EL (cell line): ENCODE measurements around the gene FADS2.

Experiments
- DNase-seq: peaks from one replicate; pipeline ENCODE4 v3.0.0-alpha.2; 2016

FADS2 gene

DNA sequence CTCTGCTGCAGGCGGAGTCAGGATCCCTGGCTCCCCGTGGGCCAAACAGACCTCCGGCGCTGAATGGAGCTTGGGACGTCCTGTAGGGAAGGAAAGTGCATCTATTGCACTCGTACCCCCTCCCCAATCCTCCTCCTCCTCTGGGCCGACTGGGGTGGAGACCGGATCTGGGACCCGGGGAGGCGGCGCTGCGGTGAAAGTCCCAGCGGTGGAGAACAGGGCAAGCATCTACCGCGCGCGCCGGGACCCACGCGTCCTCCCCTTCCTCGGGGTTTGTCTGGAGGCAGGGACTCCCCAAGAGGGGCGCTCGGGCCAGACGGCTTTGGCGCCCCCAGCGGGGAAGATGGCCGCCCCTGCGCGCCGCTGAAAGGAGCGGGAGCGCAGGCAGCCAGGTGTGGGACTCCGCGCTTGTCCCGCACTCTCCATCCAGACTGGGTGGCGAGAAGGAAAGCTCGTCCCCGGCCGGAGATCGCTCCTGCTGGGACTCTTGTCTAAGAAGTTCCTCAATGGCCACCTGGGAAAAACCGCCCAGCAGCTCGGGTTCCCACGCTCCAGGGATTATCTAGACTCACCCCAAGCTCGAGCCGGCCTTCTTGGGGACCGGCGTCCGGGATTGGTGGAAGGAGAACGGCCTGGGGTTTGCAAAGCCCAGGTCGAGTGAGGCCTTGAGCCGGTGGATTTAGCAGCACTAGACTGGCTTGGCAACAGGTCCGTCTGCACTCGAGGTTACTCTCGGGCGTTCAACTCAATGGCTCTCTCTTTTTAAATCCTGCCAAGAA, 718 bp downstream of the FADS2 start:
- peak; percentile 40 for DNase-seq

DNA sequence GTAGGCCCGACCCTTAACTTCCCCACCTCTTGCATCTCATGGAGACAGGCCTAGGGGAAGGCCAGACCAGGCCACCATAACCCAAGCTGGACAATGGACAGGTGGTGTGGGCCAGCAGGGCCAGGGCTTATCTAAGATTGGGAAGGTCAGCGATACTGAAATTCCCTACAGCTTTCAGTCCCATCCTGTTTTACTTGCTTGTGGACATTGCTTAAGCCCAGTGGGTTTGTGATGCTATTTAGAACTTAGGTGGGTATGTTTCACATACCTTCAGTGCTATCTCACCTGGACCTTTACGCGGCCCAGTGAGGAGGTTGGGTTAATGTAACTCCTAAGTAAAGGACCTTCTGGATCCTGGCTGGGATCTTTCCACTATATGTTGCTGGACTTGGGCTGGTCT, 1.7 kb downstream of the FADS2 start:
- no peak for DNase-seq

DNA sequence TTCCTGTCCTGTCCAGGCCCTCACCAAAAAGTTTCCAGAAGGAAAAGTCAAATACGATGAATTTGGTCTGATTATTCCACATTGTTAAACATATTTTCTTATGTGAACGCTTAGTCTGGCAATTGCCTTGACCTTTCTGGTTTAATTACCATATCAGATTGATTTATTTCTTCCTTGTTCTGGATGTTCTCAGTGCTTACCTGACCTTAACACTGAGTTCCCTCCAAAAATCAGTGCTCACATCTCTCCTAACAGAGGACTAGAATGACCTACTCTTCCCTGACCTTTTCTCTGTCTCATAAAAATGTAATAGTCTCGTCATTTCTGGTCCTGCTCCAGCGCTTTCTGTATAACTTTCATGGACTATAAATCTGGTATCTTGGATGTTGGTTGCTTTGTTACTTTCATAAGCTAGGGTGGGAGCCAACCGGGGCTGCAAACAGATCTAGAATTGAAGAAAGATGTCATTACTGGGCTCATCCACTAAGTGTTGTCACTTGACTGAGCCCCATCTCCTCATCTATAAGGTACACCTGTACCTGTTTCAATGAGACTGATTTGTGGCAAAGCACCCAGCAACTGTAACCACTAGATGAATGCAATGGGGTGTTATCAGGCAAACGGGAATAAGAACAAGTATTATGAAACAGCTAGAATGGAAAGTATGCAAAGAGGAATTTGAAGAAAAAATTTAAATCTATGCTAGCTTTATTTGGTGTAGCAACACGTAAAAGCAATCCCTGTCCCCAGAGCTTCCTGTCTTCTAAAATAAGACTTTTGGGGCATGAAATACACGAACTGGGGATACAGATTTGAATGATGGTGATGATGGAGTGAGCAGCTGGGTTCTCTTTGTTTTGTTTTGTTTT, 2.4 kb downstream of the FADS2 start:
- DNase-seq = no peak

DNA sequence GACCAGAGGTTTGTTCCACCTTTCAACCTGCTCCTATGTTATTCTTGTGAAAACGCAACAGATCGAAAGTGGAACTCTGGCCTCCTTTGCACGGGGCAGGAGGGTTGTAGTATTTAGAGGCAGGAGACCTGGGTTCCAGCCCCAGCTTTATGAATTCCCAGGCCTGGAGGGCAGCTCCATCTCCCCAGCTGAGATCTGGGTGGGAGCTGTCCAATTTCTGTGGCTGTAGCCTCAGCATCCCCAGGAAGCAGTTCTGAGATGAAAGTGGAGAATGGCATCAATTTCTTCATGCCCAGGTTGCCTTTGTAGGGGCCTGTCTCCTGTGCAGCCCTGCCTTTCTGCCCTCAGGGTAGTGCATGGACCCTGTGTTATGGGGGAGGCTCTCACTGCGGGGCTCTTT, 4.1 kb downstream of the FADS2 start:
- no peak for DNase-seq

DNA sequence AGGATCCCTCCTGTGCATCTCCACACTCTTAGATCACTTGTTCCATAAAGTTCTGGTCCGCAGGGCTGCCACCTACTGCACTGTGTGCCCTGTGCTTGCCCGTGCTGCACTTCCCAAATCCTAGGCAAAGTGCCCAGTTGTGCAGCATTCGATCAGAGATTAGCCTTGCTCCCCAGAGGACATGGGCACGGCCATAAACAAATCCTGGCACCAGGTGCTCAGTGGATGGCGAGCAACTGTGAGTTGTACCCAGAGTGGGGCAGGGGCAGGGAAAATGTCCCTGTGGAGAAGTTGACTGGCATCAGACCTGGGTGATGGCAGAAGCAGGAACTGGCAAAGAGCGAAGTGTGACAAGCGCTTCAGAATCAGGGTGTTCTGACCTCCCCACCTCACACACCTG, 4.7 kb downstream of the FADS2 start:
- DNase-seq = no peak

DNA sequence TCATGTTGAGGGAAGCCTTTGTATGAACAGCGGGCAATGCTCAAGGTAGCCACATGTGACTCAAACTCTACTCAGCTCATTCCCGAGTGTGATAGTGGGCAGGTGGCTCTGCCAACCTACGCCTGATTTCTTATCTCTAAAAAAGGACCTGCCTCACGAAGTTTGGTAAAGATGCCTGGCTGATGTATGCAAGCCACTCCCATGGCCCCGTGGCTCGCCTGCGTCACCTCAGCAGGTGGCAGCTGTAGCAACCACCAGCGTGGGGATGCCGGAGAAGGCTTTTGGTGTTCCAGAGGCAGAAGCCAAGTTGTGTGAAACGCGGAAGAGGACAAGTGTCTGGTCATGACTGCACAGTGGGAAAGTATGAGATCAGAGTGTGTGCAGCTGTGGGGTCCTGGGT, 5.4 kb downstream of the FADS2 start:
- no peak for DNase-seq

DNA sequence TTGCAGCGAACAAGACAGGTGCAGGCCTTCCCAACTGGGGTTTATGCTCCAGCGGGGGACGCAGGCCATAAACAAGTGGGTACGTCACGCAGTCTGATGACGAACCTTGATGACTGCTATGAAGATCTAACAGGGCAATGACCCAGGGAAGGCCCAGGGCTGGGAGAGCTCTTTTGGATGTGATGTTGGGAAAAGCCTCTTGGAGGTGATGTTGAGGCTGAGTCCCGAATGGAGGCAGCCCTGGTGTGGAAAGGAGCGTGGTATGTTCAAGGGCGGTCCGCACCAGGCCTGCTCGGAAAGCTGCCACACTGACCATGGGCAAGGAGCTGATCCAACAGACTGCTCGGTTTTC, 5.8 kb downstream of the FADS2 start:
- no peak for DNase-seq

DNA sequence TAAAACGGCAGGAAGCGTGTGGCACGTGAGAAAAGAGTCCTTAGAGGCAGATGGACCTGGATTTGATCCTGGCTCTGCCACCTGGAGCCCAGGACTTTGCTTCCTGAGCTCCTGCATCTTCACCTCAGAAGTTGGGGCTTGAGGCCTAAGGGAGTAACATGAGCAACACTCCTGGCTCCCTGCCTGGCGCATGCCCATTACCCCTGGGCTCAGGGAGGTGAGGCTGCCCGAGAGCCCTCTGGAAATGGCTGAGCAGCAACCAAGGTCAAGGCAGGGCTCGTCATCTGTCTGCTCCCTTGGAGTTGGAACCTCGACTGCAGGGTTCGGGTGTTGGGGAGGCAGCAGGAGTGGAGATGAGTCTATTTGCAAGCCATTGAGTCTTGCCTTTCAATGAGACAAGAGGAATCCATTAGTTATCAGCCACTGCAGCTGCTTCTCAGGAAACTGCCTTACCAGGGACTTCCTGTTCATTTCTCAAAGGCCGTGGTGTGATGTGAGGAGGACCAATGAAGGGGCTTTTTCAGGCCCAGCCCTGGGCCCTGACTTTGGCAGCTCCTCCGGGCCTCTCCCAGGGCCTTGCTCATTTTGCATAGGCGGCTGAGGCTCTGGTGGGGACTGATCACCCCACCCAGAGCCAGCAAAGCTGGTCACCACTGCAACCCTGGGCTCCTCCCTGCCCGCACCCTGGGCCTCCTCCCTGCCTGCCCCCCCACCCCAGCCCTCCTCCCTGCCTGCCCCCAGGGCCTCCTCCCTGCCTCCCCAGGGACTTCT, 6.4 kb downstream of the FADS2 start:
- DNase-seq = peak; percentile 38

DNA sequence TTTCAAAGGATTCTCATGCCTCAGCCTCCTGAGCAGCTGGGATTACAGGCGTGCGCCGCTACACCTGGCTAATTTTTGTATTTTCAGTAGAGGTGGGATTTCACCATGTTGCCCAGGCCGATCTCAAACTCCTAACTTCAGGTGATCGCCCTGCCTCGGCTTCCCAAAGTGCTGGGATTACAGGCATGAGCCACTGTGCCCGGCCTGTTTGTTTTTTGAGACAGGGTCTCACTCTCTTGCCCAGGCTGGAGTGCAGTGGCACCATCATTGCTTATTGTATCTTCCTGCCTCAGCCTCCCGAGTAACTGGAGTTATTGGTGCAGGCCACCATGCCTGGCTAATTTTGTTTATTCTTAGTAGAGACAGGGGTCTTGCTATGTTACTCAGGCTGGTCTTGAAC, 8.1 kb downstream of the FADS2 start:
- no peak for DNase-seq

DNA sequence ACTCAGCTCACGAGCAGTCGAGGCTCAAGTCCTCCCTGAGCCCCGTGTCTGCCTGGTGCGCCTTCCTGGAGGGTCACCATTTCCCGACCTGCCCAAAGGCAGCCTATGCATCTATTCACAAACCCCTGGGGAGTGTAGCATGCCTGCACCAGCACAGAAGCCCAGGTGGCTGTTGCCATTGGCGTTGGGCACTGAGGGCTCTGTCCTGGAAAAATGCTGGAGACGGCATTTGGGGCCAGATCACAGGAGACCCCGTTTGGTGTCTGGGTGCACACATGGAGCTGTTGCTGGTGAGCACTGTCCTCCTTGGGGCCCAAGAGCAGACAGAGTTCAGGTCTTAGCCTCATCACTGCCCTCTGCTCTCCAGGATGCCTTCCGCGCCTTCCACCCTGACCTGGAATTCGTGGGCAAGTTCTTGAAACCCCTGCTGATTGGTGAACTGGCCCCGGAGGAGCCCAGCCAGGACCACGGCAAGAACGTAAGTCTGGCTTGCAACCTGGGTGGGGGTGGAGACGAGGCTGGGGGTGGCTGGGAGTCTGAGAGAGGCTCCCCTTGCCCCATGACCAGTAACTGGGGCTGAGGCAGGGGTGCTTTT, 9.4 kb downstream of the FADS2 start:
- DNase-seq = no peak

DNA sequence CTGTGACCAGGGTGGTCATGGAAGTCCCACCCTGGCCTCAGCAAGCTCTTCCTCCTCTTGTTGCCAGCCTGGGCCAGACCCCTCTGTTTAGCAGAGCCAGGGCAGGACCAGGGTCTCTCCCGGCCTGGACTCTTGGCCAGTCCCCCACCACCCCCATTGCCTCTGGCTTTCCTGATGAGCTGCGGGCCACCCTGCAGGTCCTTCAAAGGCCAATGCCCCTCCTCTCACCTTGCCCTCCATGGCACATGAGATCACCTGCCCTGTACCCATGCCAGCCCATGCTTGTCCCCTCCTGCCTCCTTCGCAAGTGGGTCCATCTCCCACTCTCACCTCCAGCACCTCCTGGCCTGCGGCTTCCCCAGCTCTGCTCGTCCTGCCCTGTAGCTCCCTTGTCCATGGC, 10.4 kb downstream of the FADS2 start:
- no peak for DNase-seq

DNA sequence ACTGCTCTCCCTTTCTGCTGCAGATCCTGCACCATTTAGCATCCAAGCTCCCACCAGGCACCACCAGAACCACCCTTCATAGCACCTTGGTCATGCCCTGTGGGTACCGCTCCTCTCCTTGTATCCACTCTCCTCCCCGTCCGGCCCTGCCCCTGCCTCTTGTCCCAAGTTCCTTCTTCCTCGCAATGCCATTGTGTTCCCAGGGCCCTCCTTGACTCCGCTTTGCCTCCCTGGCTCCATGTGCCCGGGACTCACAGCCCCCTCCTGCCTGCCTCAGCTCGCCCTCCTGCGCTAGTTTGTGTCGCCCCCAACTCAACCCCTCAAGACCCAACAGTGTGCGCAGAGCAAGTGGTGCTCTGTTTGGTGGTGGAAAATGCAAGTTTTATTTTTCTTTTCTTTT, 10.8 kb downstream of the FADS2 start:
- DNase-seq = no peak

DNA sequence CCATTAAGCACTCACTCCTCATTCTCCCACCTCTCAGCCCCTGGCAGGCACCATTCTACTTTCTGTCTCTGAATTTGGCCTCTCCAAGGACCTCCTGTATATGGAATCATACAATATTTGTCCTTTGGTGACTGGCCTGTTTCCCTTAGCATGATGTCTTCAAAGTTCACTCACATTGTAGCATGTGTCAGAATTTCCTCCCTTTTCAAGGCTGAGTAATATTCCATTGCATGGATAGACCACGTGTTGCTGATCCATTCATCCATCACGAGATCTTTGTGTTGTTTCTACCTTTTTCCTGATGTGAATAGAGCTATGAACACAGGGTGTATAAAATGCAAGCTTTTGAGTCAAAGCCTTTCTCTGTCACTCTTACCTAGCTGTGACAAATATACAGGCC, 11.6 kb downstream of the FADS2 start:
- DNase-seq = no peak

DNA sequence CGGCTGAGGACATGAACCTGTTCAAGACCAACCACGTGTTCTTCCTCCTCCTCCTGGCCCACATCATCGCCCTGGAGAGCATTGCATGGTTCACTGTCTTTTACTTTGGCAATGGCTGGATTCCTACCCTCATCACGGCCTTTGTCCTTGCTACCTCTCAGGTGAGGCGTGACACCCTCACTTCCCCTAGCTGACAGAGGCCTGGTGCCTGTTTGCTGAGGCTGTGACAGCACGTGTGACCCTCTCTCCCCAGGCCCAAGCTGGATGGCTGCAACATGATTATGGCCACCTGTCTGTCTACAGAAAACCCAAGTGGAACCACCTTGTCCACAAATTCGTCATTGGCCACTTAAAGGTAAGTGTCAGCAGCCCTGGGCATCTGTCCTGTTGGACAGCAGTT, 12.3 kb downstream of the FADS2 start:
- no peak for DNase-seq

DNA sequence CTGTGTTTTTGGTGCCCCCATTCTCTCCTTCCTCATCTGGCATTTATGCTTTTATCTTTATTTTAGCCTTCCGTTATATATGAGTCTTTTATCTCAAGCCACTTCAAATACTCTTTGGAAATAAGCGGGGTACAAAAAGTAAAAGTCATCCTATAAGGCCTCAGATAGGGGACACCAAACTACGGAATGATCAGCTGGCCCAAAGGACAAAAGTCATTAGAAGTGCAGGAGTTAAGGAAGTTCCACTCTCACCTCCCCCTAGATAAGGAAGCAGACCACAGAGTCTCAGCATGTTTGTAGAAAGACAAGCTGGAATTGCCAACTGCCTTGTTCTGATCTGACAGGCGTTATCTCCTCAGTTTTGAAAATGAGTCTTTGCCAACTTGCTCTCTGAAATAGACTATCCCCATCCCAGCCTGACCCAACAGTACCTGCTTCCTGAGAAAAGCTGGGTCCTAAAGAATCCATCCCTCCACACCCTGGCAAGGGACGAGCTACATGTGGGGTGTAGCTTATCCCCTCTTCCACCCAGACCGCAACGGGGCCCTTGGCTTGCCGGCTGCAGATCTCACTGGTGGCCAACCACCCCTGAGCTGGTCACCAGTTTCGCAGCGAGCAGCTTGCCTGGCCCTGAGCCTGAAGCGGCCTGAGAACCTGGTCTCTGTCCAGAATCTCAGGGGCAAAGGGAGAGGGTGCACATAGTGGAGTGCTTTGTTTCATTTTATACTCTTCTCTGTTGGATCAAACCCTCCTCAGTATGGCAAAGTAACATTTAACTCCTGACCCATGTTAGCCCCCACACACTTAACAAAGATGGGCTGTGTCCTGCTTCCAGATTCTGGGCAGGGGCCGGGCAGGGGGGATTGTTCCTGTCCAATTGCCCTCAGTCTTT, 13.8 kb downstream of the FADS2 start:
- DNase-seq = no peak

DNA sequence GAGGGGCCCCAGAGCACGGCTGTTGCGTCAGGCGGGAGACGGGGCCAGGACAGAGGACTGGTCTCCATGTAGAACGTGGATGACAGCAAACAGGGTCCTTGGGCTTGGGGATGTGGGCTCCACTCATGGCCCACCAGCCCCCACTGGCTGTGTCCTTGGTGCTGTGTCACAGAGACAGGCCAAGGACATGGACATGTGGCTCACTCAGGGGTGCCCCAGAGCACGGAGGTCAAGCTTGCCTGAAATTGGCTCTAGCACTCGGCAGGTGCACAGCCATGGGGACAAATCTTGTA, 14.4 kb downstream of the FADS2 start:
- DNase-seq = no peak

DNA sequence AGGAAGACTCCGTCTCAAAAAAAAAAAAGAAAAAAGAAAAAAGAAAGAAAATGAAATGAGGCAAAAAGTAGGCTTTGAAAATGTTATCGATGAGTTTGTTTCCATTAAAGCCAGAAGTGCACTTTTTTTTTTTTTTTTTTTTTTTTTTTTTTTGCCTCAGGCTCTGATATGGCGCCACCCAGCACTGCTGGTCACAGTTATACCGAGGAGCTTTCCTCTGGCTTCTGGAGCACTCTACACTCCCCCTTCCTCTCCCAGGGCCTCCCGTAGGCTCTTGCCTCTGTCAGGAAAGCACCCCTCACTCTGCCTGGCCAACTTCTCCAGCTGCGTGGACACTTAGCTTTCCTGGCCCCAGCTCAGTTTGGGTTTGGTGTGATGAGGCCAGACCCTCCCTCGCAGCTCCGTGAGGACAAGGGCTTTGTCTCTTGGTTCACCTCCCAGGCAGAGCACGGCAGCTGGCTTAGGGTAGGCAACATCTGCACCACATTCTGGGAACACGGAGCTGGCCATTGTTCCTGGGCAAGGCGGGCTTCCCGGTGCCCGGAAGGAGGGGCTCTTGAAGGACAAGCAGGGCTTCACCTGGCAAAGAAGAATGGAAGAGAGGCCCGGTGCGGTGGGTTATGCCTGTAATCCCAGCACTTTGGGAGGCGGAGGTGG, 16.9 kb downstream of the FADS2 start:
- DNase-seq = no peak

DNA sequence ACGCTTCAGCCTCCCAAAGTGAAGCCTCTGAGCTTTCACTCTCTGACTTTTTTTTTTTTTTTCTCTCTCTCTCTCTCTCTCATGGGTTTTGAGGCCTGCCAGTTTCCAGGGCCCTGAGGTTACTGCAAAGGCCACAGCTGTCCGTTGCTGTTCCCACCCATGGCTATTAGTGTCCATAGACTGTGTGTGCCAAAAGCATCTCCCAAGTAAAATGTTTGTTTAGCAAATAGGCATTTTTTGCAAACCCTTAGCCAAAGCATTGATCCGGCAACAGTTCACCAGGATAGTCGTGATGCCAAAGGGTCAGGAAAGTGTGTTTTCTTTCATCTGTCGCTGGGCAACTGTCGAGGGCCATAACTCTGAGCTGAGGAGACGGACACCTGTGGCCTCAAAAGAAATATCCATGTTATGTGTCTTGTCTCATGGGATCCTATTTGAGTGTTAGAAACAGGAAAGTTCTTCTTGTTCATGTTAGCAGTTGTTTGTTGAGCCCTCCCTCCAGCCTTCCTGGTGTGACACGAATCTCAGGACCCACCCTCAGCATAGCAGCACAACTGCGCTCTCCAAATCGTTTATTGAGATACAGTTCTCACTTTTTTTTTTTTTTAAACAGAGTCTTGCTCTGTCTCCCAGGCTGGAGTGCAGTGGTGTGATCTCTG, 18.4 kb downstream of the FADS2 start:
- DNase-seq = no peak

DNA sequence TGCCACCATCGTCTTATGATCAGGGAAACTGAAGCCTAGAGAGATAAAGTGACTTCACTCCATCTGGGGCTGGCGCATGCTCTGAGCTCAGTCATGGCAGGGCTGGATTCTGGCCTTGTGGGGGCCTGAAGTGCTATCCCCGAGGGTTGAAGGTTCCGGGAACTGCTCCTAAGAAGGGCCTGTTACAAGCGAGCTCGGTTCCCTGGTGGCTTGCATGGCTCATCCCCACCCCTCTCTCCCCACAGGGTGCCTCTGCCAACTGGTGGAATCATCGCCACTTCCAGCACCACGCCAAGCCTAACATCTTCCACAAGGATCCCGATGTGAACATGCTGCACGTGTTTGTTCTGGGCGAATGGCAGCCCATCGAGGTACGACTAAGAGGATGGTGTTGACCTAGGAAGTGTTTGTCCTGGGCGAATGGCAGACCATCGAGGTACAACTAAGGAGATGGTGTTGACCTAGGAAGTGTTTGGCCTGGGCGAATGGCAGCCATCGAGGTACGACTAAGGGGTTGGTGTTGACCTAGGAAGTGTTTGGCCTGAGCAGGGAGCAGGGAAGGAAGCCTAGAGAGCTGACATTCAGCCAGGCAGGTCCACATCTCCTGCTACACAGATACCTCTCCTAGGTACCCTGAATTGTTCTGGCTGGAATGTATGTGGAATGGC, 19.9 kb downstream of the FADS2 start:
- no peak for DNase-seq

DNA sequence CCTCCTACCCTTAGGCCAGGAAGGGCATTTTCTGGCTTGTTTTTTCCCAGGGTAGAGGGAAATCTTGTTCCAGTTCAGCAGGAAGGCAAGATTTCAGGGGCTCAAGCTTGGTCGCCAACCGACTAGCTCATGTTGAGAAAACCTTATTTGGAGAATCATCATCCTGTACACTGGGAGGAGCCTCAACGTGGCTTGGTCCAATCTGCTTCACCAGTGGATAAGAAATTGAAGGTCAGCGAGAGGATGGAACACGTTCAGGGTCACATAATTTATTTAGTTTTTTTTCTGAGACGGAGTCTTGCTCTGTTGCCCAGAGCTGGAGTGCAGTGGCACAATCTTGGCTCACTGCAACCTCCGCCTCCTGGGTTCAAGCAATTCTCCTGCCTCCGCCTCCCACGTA, 20.5 kb downstream of the FADS2 start:
- DNase-seq = no peak

DNA sequence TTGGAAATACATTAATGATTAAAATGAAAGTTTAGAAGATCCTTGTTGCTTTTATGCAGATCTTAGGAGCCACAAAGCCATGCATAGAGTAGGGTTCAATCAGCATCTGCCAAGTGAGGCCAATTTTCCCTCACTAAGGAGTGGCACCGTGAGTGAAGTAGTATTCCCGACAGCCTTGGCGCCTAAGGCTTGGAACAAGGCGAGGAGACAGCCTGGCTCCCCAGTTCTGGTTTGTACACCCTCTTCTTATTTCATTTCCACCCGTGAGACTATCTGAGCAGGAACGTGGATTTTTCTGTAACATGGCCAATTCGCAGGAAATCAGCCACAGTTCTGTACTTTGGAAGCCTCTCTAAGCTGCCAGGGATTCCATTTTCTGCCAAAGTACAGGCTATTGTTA, 22.6 kb downstream of the FADS2 start:
- DNase-seq = no peak
